ENCODE data around the gene COL2A1.
"Not testable (repeated sequence)": the region's sequence is repeated elsewhere in the genome, so short reads cannot be mapped to it uniquely, and the experiment has no call there.

COL2A1 gene

GRCh38 chr12:47972895-47973294 lies 31.4 kb downstream of the COL2A1 start:
- no peak for FAIRE-seq

DNA sequence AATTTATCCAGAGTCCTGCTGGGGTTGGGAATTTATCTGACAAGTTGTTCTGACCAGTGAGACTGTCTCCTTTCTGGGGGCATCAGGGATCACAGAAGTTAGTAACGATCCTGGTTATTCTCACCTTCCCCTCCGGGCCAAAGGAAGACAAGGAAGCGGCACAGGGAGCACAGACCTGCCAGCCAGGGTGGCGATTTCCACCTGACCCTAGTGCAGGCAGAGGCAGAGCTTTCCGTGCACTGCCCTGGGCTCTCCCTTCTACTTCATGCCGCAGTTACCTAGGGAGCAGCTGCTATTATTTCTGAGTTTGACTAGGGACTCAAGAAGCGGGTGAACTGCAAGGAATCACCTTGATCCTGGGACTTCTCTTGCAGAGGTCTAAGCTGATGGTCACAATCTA lies 33.4 kb downstream of the COL2A1 start:
- no peak for FAIRE-seq

DNA sequence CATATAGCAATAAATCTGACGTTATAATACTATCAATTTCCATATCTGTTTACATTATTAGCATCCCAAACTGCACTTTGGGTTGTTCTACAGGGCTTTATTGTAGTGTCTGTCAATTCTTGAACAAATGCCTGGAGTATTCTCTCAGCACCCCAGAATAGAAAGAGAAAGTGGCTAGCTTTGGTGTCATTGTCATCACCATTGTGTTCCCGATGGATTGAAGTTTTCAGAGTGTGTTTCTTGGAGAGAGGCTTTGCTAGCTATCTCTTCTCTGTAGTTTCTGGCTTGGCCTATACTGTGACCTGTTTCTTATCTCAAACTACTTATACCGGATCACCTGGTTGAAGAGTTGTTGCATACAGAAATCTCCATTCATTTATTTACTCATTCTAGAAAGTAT lies 34.4 kb downstream of the COL2A1 start:
- no peak for FAIRE-seq

DNA sequence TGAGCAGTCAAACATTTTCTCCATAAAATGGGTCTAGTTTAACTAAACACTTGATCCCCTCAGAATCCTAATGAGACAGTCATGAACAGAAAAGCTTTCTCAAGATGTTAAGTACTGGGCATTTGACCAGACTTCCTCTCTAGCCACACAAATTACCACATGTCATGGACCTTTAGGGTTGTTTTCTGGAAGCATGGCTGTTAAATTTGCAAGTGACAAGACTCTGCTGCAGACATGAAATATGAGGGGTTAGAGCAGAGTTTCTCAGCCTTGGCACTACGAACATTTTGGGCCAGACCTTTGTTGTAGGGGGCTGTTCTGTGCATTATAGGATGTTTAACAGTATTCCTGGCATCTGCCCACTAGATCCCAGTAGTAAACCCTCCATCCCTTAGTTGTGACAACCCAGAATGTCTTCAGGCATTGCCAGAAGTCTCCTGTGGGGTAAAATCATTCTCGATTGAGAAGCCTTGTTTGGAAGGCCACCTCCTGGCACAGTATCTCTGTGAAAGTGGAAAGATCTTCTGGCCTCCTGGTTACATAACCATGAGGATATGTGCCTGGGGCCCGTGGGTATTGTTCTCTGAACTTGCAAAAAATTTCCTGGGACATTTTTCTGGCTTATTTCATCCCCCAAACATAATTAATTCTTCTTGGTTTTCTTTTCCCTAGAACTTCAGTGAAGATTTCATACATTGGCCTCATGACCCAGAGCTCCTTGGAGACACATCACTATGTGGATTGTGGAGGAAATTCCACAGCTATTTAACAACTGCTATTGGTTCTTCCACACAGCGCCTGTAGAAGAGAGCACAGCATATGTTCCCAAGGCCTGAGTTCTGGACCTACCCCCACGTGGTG lies 36.6 kb downstream of the COL2A1 start:
- no peak for FAIRE-seq

GRCh38 chr12:47965581-47965980 lies 38.7 kb downstream of the COL2A1 start:
- no peak for FAIRE-seq

GRCh38 chr12:47964106-47964728 lies 40.1 kb downstream of the COL2A1 start:
- FAIRE-seq, result no peak

DNA sequence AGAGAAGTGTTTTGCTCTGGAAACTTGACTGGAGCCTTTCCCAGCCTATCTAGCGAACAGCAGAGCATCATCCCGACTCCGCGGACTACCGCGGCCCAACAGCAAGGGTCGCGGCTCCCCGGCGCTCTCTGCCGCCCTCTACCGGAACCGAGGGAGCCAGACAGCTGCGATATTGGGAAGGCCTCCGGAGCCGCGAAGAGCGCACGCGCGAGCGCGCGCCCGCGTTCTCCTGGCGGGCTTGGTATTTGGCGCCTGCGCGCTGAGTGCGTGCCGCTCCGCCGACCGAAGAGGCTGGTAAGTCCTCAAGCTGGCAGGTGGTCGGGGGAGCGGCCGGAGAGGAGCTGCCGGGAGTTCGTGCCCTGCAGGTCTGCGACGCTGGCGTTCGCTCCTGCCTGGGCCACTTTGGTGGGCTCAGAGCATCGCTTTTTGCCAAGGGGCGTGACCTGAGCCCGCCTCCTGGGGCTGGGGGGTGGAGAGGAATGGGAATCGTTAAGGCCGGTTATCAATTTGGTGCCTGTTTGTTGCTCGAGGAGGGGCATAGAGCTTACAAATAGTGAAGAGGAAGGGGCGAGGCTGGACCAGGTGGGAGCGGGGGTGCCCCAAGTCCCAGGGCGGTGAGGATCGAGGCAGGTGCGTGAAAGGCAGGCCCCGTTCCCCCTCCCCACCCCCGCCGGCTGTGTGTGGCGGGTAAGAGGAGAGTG lies 40.8 kb downstream of the COL2A1 start, which contains the start of gene TMEM106C:
TSS of gene TMEM106C (plus strand) at position 257 of the 701 bp plus-strand sequence. CDS start 641 bp downstream, outside the sequence.
- FAIRE-seq, result peak; percentile 63

GRCh38 chr12:47962198-47962597 lies 42.1 kb downstream of the COL2A1 start:
- no peak for FAIRE-seq

DNA sequence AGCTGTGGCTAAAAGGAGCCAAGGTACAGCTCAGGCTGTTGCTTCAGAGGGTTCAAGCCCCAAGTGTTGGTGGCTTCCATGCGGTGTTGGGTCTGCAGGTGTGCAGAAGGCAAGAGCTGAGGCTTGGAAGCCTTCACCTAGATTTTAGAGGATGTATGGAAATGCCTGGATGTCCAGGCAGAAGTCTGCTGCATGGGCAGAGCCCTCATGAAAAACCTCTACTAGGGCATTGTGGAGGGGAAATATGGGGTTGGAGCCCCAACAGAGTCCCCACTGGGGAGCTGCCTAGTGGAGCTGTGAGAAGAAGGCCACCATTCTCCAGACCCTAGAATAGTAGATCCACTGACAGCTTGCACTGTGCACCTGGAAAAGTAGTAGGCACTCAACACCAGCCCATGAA lies 46.6 kb downstream of the COL2A1 start:
- not testable (repeated sequence) for FAIRE-seq

GRCh38 chr12:47955059-47955458 lies 49.2 kb downstream of the COL2A1 start:
- FAIRE-seq, result no peak

DNA sequence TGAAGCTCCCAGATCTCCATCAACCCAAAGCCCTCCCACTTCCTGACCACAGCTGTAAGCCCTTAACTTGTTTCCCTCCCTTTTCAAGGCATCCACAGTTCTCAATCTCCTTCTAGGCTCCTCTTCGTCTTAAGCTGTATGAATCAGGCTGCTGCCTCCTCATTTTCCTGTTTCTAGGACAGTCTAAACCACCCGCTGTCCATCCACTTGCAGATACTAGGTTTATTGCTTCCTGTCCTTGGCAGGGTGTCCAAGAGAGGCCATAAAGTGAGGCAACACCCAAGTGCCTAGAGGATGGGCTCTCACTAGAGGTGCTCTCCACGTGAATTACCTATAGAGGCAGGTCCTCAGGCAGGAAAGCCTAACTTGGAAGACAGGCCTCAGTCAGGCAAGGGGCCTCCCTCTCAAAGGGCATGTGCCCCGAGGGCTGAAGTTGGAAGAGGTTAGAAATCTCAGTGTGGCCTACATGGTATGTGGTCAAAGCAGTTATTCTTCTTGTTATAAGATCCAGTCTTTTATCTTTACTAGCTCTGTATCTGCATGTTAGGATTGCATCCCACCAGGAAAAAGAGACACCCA lies 49.7 kb downstream of the COL2A1 start:
- FAIRE-seq, result no peak

GRCh38 chr12:47954058-47954457 lies 50.2 kb downstream of the COL2A1 start:
- no peak for FAIRE-seq

GRCh38 chr12:47950856-47951468 lies 53.3 kb downstream of the COL2A1 start:
- no peak for FAIRE-seq

- FAIRE-seq, result peak; percentile 43
These were observed 54.6 kb downstream of the COL2A1 start for GRCh38 chr12:47949441-47950341.

- no peak for FAIRE-seq
These were observed 56.9 kb downstream of the COL2A1 start for GRCh38 chr12:47947341-47947740.

GRCh38 chr12:47946413-47947323 lies 57.6 kb downstream of the COL2A1 start:
- no peak for FAIRE-seq

DNA sequence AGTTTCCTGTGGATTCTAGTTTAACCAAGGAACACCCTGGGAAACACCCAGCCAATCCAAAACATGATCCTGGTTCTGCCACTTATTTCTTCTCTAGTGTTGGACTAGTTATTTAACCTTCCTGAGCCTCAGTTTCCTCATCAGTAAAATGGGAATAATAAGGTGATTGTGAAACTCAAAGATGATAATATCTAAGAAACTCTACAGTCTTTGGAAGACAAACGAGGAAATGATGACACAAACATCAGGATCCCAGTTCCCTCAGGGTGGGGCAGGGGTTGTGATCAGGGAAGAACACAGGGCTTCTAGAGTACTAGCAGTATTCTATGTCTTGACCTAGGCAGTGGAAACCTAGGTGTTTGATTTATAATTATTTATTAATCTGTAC lies 58.9 kb downstream of the COL2A1 start:
- no peak for FAIRE-seq

DNA sequence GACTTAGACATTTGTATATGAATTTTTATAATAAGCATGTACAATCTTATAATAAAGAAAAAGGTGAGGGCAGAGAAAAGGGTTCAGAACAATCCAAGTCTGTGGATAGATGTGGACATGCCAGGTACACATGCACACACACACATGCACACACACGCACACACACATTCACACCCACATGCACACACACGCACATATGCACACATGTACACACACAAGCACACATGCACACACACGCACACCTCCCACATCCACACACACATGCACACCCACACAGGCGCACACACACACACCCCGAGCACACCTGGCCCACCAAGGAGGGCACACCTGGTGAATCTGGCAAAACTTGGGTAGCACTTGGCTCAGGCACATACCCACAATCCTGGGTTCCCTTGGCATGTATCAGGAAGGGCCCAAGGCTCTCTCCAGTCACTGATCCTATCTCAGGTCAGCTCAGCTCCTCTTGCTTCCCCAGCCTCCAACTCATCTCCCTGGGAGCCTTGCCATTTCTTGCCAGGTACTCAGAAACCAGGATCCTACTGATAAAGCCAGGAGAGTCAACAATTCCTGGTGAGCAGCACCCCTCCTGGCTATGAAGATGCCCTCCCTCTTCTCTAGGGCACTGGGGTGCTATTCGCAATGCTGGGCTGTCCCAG lies 59.5 kb downstream of the COL2A1 start:
- no peak for FAIRE-seq

- no peak for FAIRE-seq
These were observed 60.5 kb downstream of the COL2A1 start for GRCh38 chr12:47943623-47944340.
